Activated naive CD8-positive, alpha-beta T cell treated with anti-CD3 and anti-CD28 coated beads, Interleukin-2, amount 10 ng/mL, durations not matched to agents 7 days and 5 days (primary cell): ENCODE measurements around the gene BTG2. TPM values are rescaled to one million over a fixed set of nuclear protein-coding genes. Genes with fewer than 3 reads are reported as not detected.
A peak's percentile ranks its signal among the peaks of the same experiment; 100 is the strongest.

Experiments used
- ATAC-seq: fragments of 150-1000 bp; cut with Tn5 transposase; one replicate; pipeline ENCODE4 v1.10.0; 2021; ENCODE audit warnings: low read depth, moderate library complexity
- POLR2A ChIA-PET: fragments of 350-600 bp; sonication (Branson Sonifier 250); formaldehyde crosslinking; loops from one replicate; lab custom pipeline; 2021; ENCODE audit warnings: antibody characterized with exemption; lab: Charles Lee
- DNase-seq: peaks from one replicate; pipeline ENCODE4 v3.0.0; 2021
- H3K27ac Mint-ChIP-seq: one replicate; pipeline ENCODE4 v1.8.0; 2022; ENCODE audit warnings: mild to moderate bottlenecking, mixed read lengths
- H3K27me3 Mint-ChIP-seq: one replicate; pipeline ENCODE4 v1.8.0; 2022; ENCODE audit warnings: mild to moderate bottlenecking, moderate library complexity, mixed read lengths
- H3K36me3 Mint-ChIP-seq: one replicate; pipeline ENCODE4 v1.8.0; 2021; ENCODE audit warnings: mild to moderate bottlenecking, mixed read lengths
- H3K4me1 Mint-ChIP-seq: one replicate; pipeline ENCODE4 v1.8.0; 2021; ENCODE audit warnings: mixed read lengths
- H3K4me3 Mint-ChIP-seq: one replicate; pipeline ENCODE4 v1.8.0; 2022; ENCODE audit warnings: mild to moderate bottlenecking, moderate library complexity, mixed read lengths
- H3K9me3 Mint-ChIP-seq: one replicate; pipeline ENCODE4 v1.8.0; 2021; ENCODE audit warnings: mixed read lengths
- total RNA-seq, 2 experiments: library from RNA; stranded (reverse); gene quantifications; one replicate each; pipeline ENCODE4 v1.2.3, GENCODE V29; 2021

Gene BTG2
- total RNA-seq, 2 experiments from 2014 or later = 90.3 to 99.8 TPM

DNA sequence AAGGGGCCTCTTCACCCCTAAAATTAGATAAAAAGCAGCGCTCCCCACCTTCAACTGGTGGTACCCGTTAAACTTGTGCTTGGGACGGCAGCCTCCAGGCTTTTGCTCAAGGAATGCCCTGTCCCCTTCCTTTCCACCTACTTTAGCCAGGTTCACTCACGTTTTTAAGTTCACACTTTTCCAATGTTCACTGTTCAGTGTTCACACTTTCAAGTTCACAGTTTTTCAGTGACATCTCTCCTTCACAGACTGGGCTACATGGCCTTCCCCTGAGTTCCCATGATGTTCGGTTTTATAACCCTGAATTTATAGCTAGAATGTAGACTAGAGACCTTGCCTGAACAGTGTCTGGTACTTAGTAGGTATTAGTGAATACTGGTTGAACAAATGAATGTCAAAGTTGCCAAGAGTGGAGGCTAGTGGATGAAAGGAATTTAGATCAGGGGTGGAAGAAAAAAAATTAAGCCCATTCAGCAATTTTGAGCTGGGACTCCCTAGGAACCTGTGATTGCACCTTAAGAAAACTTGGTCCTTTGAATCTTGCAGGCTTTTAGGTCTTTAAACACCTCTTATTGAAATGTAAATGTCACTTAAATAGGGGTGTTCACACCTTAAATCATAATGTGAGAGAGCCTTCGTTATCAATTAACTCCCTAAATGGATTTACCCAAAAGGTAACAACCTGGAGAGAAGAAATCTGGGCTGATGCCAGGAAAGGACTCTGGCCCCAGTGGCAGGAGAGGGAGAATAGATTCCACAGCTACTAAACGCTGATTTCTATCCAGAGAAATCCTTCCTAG, 12.3 kb downstream of the BTG2 start:
- Mint-ChIP-seq H3K27me3 (peaks cover 4% of the 10 kb centered on the region), H3K4me1 (peaks cover 40% of the 10 kb centered on the region), H3K27ac (no peak overlapping the region), H3K4me3 (no peak overlapping the region), H3K9me3 (no peaks in the 10 kb centered on the region), H3K36me3 (peaks cover 11% of the 10 kb centered on the region)
- POLR2A ChIA-PET = interaction anchor here (2.4 to 2.8 kb wide), 2 partner anchors 9 to 11 kb away, joined by 8 to 27 read pairs; partner anchors contain the start of gene BTG2
- no peak for ATAC-seq
- no peak for DNase-seq

DNA sequence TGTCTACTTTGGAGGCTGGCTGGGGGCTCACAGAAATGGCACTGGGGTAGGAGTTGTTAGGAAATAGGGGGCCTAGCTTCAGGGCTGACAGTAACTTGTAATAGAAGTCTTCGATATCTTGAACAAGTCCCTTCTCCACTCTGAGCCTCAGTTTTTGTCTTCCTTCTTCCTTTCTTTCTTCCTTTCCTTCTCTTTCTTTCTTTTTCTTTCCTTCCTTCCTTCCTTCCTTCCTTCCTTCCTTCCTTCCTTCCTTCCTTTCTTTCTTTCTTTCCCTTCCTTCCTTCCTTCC, 12.9 kb downstream of the BTG2 start:
- H3K27ac Mint-ChIP-seq = no peak overlapping the region
- peaks cover 11% of the 10 kb centered on the region for H3K36me3 Mint-ChIP-seq
- no peak for DNase-seq
- no peak overlapping the region for H3K4me3 Mint-ChIP-seq
- peaks cover 4% of the 10 kb centered on the region for H3K27me3 Mint-ChIP-seq
- H3K4me1 Mint-ChIP-seq = peaks cover 45% of the 10 kb centered on the region
- H3K9me3 Mint-ChIP-seq = no peaks in the 10 kb centered on the region
- POLR2A ChIA-PET = interaction anchor here (2.4 to 2.8 kb wide), 2 partner anchors 9 to 12 kb away, joined by 8 to 27 read pairs; partner anchors contain the start of gene BTG2
- ATAC-seq = no peak

DNA sequence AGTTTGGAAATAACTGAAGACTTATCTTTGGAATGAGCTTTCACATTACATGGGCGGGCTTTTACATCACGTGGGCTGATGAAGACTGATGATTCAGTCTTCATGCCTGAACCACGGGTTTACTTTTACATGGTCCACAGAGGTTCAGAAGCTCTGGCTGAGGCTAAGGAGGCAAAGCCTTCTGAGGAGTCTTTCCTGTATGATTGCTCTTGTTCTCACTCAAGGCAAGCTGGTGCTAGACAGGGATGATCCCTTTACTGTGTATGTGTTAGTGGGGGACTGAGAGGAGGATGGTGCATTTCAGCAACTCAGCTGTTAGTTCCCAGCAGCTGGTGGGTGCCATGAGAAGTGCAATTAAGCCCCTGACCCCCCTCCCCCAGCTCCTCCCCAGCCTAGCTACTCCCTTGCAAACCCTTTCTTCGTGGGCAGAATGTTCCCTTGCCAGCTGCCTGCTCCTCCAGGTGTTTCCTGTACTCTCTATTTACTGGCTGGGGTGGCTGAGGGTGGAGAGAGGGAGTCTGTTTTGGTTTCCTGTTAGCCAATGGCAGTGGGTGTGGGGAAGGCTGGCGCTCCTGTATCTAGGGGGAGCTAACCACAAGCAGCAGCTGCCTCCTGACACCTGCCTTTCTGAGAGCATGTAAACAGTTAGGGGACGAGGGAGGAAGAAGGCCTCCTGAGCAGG, 15.4 kb downstream of the BTG2 start:
- peak; percentile 69 for DNase-seq
- Mint-ChIP-seq H3K4me1 (peaks cover 62% of the 10 kb centered on the region), H3K9me3 (no peaks in the 10 kb centered on the region), H3K27me3 (peaks cover 4% of the 10 kb centered on the region), H3K27ac (peak overlapping the region; percentile 87), H3K4me3 (peak overlapping the region; percentile 67), H3K36me3 (no peaks in the 10 kb centered on the region)
- peak; percentile 81 for ATAC-seq
- POLR2A ChIA-PET = interaction anchor here (1.1 to 10.1 kb wide), 8 partner anchors 12 to 444 kb away, joined by 3 to 309 read pairs (median 6); partner anchors contain the start of genes BTG2 and LAX1

DNA sequence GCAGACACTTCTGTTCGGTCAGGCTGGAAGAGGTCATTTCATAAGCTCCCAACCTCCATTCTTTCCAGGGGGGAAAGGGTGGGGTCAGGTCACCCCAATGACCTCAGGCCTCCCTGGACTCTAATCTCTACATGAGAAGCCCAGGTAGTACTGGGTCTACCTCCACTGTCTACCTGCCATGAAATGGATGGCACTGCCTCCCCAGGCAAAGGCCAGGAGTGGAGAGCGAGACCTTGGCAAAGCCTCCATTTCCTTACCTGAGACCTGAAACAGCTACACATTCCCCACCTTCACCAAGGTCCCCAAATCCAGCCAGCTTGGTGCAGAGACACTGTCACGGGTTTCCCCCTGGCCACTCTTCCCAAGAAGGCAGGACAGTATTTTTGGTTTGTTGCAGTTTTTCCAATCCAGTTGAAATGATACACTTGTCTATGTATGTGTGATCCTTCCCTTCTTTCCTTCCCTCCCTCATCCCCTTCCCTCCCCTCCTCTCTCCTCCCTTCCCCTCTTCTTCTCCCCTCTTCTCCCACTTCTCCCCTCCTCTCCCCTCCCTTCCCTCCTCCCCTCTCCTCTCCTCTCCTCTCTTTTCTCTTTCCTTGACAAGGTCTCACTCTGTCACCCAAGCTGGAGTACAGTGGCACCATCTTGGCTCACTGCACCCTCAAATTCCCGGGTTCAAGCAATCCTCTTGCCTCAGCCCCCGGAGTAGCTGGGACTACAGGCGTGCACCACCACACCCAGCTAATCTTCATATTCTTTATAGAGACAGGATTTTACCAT, 16.1 kb downstream of the BTG2 start:
- peaks cover 4% of the 10 kb centered on the region for H3K27me3 Mint-ChIP-seq
- H3K9me3 Mint-ChIP-seq = no peaks in the 10 kb centered on the region
- H3K36me3 Mint-ChIP-seq = no peaks in the 10 kb centered on the region
- H3K4me3 Mint-ChIP-seq = peak overlapping the region; percentile 67
- DNase-seq (no peak), ATAC-seq (peak; percentile 3)
- H3K4me1 Mint-ChIP-seq = peaks cover 66% of the 10 kb centered on the region
- POLR2A ChIA-PET = interaction anchor here (1.1 to 10.1 kb wide), 8 partner anchors 12 to 444 kb away, joined by 3 to 309 read pairs (median 6); partner anchors contain the start of genes BTG2 and LAX1
- peak overlapping the region; percentile 87 for H3K27ac Mint-ChIP-seq

DNA sequence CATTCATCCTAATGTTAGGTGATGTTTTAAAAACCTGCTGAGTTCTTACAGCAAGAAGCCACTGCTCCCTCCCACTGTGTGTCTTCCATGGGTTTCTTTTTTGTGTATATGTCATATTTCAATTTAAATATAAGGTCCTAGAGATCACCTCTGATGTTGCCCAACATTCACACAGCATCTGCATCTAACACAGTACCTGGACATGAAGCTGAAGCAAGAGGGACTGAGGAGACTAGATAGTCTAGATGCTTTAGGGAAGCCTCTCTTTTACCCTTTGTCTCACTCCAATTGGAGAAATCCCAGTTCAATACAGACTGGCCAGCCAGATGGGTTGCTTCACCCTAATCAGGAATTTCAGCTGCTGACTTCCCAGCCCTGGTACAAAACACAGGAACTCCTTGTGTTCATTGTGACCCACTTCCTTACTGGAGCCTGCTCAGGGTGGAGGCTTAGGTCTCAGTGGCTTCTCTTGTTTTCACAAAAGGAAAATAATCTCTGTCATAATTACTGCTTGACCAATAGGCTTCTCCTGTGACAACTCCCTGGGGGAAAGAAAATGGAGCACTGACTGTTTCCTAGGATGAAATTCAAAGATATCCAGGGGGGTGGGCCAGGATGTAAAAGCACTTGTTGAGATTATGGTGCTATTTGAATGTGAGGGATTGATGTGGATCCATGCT, 17.3 kb downstream of the BTG2 start:
- ATAC-seq (no peak), DNase-seq (no peak)
- Mint-ChIP-seq H3K9me3 (no peaks in the 10 kb centered on the region), H3K4me3 (no peak overlapping the region), H3K27ac (peak overlapping the region; percentile 82), H3K4me1 (peaks cover 69% of the 10 kb centered on the region), H3K27me3 (peaks cover 4% of the 10 kb centered on the region), H3K36me3 (no peaks in the 10 kb centered on the region)
- POLR2A ChIA-PET = interaction anchor here (1.0 to 10.1 kb wide), 4 partner anchors 13 to 50 kb away, joined by 3 to 309 read pairs (median 104); partner anchors contain the start of gene BTG2

DNA sequence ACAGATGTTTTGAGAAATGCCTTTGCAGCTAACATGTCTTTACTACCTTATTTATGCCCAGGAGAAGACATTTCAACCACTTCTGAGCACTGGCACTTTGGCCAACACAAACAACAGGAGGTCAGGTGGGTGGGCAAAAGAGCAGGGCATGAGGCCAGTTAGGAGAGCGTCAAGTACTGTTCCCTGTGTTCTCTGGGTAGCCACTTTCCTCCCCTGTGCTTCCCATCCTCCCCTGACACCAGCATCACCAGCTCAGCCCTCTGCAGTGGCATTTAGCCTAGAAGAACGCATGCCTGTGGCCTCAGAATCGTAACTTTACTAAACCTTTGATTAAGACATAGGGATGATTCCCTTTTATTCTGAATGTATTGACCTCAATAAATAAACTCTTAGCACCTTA, 18.3 kb downstream of the BTG2 start:
- H3K27me3 Mint-ChIP-seq = peaks cover 2% of the 10 kb centered on the region
- POLR2A ChIA-PET = interaction anchor here (1.0 to 10.1 kb wide), 4 partner anchors 14 to 51 kb away, joined by 3 to 309 read pairs (median 104); partner anchors contain the start of gene BTG2

DNA sequence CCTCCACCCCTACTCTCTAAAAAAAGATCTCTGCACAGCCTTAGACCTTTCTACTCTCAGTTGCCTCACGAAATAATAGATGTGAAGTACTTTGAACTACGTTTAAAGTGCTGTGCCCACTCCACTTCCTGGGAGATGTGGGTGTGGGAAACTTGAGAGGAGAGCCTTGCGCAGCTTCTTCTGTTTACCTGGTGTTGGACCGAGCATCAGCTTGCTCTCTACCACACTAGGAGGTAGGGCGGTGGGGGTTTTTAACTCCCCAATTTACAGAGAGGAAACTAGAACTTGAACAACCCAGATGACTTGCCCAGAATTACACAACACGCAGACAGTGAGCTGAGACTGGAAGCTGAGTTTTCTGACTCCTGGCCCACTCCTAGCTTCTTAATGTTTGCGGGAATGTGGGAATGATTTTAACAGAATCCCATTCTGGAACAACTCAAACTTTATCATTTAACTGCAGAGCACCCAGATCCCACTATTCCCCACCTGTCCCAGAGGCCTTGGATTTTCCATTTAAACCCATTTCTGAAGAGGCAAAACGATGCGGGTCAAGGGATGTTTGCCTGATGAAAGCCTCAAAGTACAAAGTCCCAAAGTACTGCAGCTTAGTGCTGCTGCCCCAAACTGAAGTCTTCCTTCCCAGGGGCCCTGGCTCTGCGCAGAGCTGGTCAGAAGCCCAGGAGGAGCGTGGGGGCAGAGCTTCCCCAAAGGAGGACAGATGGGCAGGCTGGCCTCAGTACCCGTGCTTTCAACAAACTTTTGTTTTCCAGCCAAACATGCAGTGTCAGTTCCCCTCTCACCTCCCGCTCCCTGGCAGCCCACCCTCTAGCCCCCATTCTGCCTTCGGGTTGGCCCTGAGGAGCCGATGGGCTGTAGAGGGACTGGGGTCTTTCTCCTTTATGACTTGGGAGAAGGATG, 19.0 kb downstream of the BTG2 start:
- H3K36me3 Mint-ChIP-seq = no peaks in the 10 kb centered on the region
- no peaks in the 10 kb centered on the region for H3K9me3 Mint-ChIP-seq
- H3K27me3 Mint-ChIP-seq = peaks cover 3% of the 10 kb centered on the region
- H3K4me1 Mint-ChIP-seq = peaks cover 72% of the 10 kb centered on the region
- POLR2A ChIA-PET = interaction anchor here (0.6 to 10.1 kb wide), 8 partner anchors 15 to 441 kb away, joined by 3 to 309 read pairs (median 3); partner anchors contain the start of genes BTG2 and LAX1
- ATAC-seq (no peak), DNase-seq (no peak)
- H3K4me3 Mint-ChIP-seq = peak overlapping the region; percentile 71
- peak overlapping the region; percentile 74 for H3K27ac Mint-ChIP-seq

More for the DNA sequence above, 18.3 kb downstream of the BTG2 start:
- no peak for DNase-seq
- H3K9me3 Mint-ChIP-seq = no peaks in the 10 kb centered on the region
- peak overlapping the region; percentile 59 for H3K27ac Mint-ChIP-seq
- H3K36me3 Mint-ChIP-seq = no peaks in the 10 kb centered on the region
- ATAC-seq = no peak
- peak overlapping the region; percentile 64 for H3K4me3 Mint-ChIP-seq
- H3K4me1 Mint-ChIP-seq = peaks cover 71% of the 10 kb centered on the region

DNA sequence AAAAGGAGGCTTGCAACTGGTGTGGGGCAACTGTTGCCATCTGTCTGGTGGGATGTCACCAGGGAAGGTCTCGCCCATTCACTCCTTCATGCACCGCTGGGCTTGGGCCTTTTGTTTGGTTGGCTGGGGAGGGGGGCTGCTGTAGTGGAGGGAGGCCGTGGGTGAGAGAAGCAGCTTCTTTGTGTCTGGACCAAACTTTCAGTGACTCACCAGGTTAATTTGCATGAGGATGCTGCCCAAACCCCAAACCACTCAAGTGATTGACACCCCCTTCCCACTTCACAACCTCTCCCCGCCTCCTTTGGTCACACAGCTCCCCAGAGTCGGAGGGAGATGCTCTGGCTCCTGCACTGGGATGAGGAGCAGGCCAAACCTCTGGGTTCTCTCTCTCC, 19.7 kb downstream of the BTG2 start:
- peak overlapping the region; percentile 71 for H3K4me3 Mint-ChIP-seq
- no peaks in the 10 kb centered on the region for H3K9me3 Mint-ChIP-seq
- peak overlapping the region; percentile 74 for H3K27ac Mint-ChIP-seq
- DNase-seq (peak; percentile 67), ATAC-seq (peak; percentile 6)
- POLR2A ChIA-PET = interaction anchor here (0.8 to 10.1 kb wide), 9 partner anchors 12 to 542 kb away, joined by 3 to 309 read pairs (median 3); partner anchors contain the start of gene BTG2
- H3K4me1 Mint-ChIP-seq = peaks cover 69% of the 10 kb centered on the region
- no peaks in the 10 kb centered on the region for H3K36me3 Mint-ChIP-seq
- peaks cover 3% of the 10 kb centered on the region for H3K27me3 Mint-ChIP-seq

DNA sequence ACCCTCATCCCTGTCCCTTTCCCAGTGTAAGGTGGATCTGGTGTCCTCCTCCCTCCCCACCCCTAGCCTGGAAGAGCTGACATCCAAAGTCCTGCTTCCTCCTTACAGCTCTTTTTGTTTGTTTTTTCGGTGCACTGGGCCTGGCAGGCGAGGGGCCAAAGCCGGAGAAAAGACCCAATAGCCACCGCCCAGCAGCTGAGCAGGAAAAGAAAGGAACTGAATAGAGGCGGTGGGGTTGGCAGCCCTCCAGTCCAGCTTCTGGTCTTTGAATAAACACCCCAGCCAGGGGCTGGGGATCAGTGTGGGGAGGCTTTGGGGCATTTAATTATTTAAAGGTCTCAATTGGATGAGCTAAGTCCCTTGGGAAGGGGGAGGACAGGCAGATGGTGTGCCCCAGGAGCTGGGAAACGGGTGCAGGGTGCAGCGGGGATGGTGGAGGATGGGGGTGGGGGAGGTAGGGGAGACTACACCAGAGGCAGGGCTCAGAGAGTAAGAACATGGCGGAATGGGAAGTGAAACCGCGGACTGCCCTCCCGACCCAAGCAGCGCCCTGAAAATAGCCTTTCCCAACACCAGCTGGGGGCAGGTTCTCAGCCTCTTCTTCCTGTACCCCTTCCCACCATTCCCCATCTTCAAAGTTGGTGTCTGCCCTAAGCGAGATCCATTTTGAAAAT, 20.2 kb downstream of the BTG2 start:
- Mint-ChIP-seq H3K4me3 (peak overlapping the region; percentile 71), H3K4me1 (peaks cover 65% of the 10 kb centered on the region), H3K36me3 (no peaks in the 10 kb centered on the region), H3K9me3 (no peaks in the 10 kb centered on the region), H3K27me3 (peaks cover 3% of the 10 kb centered on the region), H3K27ac (peak overlapping the region; percentile 74)
- DNase-seq = no peak
- ATAC-seq = no peak
- POLR2A ChIA-PET = interaction anchor here (0.8 to 10.1 kb wide), 10 partner anchors 12 to 541 kb away, joined by 3 to 309 read pairs (median 3); partner anchors contain the start of genes BTG2 and LAX1

DNA sequence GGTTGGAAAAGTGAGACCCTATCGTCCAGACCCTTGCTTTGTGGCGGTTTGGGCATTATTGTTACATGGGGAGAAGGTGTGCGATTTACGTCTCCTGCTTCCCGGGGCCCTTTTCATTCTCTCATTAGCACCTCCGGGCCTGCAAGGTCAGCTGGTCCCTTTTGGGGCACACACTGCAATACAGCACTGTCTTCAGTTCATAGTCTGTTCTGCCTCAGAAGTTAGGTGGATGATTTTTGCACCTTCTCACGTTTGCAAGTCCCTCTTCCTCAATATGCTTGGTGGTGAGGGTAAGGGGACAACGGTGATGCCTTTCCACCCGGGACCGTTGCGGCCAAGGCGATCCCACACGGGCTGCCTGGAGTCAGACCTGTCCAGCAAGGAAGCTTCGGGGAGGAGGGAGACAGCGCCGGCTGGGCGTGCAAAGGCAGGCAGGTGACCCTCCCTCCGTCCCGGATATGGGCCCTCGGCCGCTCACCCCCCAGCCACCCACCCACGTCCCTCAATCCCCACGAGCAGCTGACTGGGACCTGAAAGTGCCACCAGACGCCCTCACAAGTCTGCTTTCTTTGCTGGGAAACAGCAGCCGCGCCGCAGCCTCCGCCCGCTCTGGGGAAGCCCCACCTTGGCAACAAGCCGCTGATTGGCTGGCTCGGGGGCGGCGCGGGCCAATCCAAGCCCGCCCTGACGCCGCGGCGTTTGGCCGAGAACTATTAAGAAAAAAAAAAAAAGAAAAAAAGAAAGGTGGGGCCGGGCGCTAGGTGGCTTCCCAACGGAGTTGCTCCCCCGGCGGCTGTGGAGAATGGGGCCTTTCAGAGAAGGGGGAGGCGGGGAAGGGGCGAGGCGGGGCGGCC, 21.7 kb downstream of the BTG2 start:
- POLR2A ChIA-PET = interaction anchor here (0.6 to 10.1 kb wide), 14 partner anchors 9 to 986 kb away, joined by 3 to 309 read pairs (median 7); partner anchors contain the start of genes ATP2B4, BTG2 and LAX1
- peaks cover 3% of the 10 kb centered on the region for H3K27me3 Mint-ChIP-seq
- DNase-seq = peak; percentile 95

More for the DNA sequence above, 21.7 kb downstream of the BTG2 start:
- H3K4me1 Mint-ChIP-seq = peaks cover 50% of the 10 kb centered on the region
- no peaks in the 10 kb centered on the region for H3K36me3 Mint-ChIP-seq
- H3K9me3 Mint-ChIP-seq = no peaks in the 10 kb centered on the region
- ATAC-seq = peak; percentile 86
- peak overlapping the region; percentile 74 for H3K4me3 Mint-ChIP-seq
- peak overlapping the region; percentile 90 for H3K27ac Mint-ChIP-seq
